Chondrocyte (in vitro differentiated cells): ENCODE data around the gene PIK3C3. TPM values are rescaled to one million over a fixed set of nuclear protein-coding genes. Genes with fewer than 3 reads are reported as not detected.
"Not testable (repeated sequence)": the region's sequence is repeated elsewhere in the genome, so short reads cannot be mapped to it uniquely, and the experiment has no call there.

Experiments used
- DNase-seq: peaks from one replicate; pipeline ENCODE4 v3.0.0; 2021; ENCODE audit warnings: mixed read lengths, low spot score
- H3K27ac Mint-ChIP-seq: one replicate; pipeline ENCODE4 v1.8.0; 2021; ENCODE audit warnings: mild to moderate bottlenecking, moderate library complexity, mixed read lengths; ENCODE audit not compliant: unreplicated experiment
- H3K27me3 Mint-ChIP-seq: 2 replicates; pipeline ENCODE4 v1.8.0; 2021; ENCODE audit warnings: low read depth, mixed read lengths
- H3K36me3 Mint-ChIP-seq: 2 replicates; pipeline ENCODE4 v1.8.0; 2021; ENCODE audit warnings: low read depth, mixed read lengths
- H3K4me1 Mint-ChIP-seq: 2 replicates; pipeline ENCODE4 v1.8.0; 2021; ENCODE audit warnings: low read depth, mild to moderate bottlenecking, mixed read lengths
- H3K4me3 Mint-ChIP-seq: one replicate; pipeline ENCODE4 v1.8.0; 2021; ENCODE audit warnings: mild to moderate bottlenecking, moderate library complexity, mixed read lengths; ENCODE audit not compliant: unreplicated experiment
- H3K9me3 Mint-ChIP-seq: 2 replicates; pipeline ENCODE4 v1.8.0; 2021; ENCODE audit warnings: low read depth, mixed read lengths
- CTCF ChIP-seq: fragments of 200-600 bp; sonication (generic); IDR thresholded peaks from 2 replicates; pipeline ENCODE4 v1.5.0; 2021; ENCODE audit warnings: antibody characterized with exemption, mild to moderate bottlenecking, moderate library complexity
- total RNA-seq: library from RNA; stranded (reverse); gene quantifications from 3 replicates; pipeline ENCODE4 v1.2.1, GENCODE V29; 2021

PIK3C3 gene
- total RNA-seq, 1 donor from 2014 or later = 53.0 TPM

GRCh38 chr18:42100911-42101310 is 145.9 kb downstream of the PIK3C3 start:
- no peak overlapping the region for H3K27ac Mint-ChIP-seq
- H3K36me3 Mint-ChIP-seq = peaks cover 2% of the 10 kb centered on the region
- no peak overlapping the region for H3K4me3 Mint-ChIP-seq
- no peaks in the 10 kb centered on the region for H3K27me3 Mint-ChIP-seq
- no peak for TF ChIP-seq CTCF
- DNase-seq = no peak
- H3K9me3 Mint-ChIP-seq = peaks cover 11% of the 10 kb centered on the region
- H3K4me1 Mint-ChIP-seq = no peaks in the 10 kb centered on the region

- H3K27ac Mint-ChIP-seq = no peak overlapping the region
- no peak for DNase-seq
- H3K4me1 Mint-ChIP-seq = no peaks in the 10 kb centered on the region
- peaks cover 5% of the 10 kb centered on the region for H3K9me3 Mint-ChIP-seq
- no peaks in the 10 kb centered on the region for H3K36me3 Mint-ChIP-seq
- H3K27me3 Mint-ChIP-seq = no peaks in the 10 kb centered on the region
- no peak overlapping the region for H3K4me3 Mint-ChIP-seq
- no peak for TF ChIP-seq CTCF
Observed at GRCh38 chr18:42105394-42105793, 150.4 kb downstream of the PIK3C3 start.

- TF ChIP-seq CTCF = no peak
- Mint-ChIP-seq H3K9me3 (peaks cover 5% of the 10 kb centered on the region), H3K27ac (no peak overlapping the region), H3K4me3 (no peak overlapping the region), H3K27me3 (no peaks in the 10 kb centered on the region), H3K36me3 (no peaks in the 10 kb centered on the region), H3K4me1 (no peaks in the 10 kb centered on the region)
- DNase-seq = no peak
Observed at GRCh38 chr18:42106784-42107183, 151.8 kb downstream of the PIK3C3 start.

GRCh38 chr18:42107287-42107686 is 152.3 kb downstream of the PIK3C3 start:
- no peak for DNase-seq
- Mint-ChIP-seq H3K9me3 (peaks cover 5% of the 10 kb centered on the region), H3K36me3 (no peaks in the 10 kb centered on the region), H3K4me1 (no peaks in the 10 kb centered on the region), H3K27me3 (no peaks in the 10 kb centered on the region), H3K27ac (no peak overlapping the region), H3K4me3 (no peak overlapping the region)
- no peak for TF ChIP-seq CTCF

- Mint-ChIP-seq H3K4me1 (peaks cover 2% of the 10 kb centered on the region), H3K36me3 (no peaks in the 10 kb centered on the region), H3K27me3 (no peaks in the 10 kb centered on the region), H3K27ac (no peak overlapping the region), H3K4me3 (no peak overlapping the region), H3K9me3 (peaks cover 5% of the 10 kb centered on the region)
- TF ChIP-seq CTCF = no peak
- no peak for DNase-seq
Observed at GRCh38 chr18:42107691-42108450, 152.8 kb downstream of the PIK3C3 start.

GRCh38 chr18:42112147-42112546 is 157.1 kb downstream of the PIK3C3 start:
- DNase-seq, H3K4me3 Mint-ChIP-seq, H3K27me3 Mint-ChIP-seq, H3K36me3 Mint-ChIP-seq, H3K27ac Mint-ChIP-seq, H3K9me3 Mint-ChIP-seq: not testable (repeated sequence)
- peaks cover 17% of the 10 kb centered on the region for H3K4me1 Mint-ChIP-seq
